Renal cortical epithelial cell (primary cell): ENCODE data around the gene BCL2. TPM values are rescaled to one million over a fixed set of nuclear protein-coding genes. Genes with fewer than 3 reads are reported as not detected.
A peak's percentile ranks its signal among the peaks of the same experiment; 100 is the strongest.

Experiments
- DNase-seq: peaks from one replicate; pipeline ENCODE4 v3.0.0-alpha.2; 2011; ENCODE audit warnings: low read depth
- total RNA-seq: library from RNA; depleted of rRNA; stranded (reverse); fragments of >200 nt; gene quantifications from 2 replicates; pipeline ENCODE4 v1.2.3, GENCODE V29; 2014

BCL2 gene
- total RNA-seq, 1 donor from 2014 or later = 30.2 TPM

DNA sequence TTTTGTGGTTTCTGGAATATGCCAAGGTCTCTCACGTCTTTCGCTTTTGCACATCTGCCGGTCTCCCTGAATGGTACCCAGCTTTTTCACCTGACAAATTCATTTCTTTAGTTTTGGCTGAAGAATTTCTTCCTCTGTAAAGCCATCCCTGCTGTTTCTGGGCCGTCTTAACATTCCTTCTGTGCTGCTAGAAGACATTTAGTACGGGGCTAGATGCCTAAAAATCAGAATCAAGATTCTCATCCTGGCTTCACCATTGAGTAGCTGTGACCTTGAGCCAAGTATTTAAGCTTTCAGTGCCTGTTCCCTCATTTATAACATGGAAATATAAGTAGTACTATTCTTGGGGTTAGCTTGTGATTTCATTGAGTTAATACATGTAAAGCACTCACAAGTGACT lies 6.4 kb upstream of the BCL2 start:
- DNase-seq = no peak

DNA sequence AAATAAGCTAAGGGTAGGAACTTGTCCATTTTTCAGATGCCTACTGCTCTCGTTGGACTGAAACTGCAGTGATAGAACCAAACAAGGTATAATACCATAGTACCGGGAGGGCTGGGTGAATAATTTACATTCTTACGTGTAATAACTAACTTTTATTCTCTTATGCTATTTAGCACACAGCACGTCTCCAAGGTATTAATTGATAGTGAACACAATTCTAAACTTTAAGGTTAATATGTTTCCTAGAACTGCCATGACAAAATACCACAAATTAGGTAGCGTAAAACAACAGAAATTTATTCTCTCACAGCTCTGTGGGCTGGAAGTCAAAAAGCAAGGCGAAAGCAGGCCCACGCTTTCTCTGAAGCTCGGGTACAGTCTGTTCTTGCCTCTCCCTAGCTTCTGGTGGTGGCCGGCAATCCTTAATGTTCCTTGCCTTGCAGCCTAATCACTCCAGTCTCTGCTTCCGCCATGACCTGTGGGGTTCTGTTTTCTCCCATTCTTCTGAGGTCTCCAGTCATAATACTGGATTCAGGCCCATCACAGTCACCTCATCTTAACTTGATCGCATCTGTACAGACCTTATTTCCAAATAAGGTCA lies 5.6 kb upstream of the BCL2 start:
- DNase-seq = peak; percentile 98

DNA sequence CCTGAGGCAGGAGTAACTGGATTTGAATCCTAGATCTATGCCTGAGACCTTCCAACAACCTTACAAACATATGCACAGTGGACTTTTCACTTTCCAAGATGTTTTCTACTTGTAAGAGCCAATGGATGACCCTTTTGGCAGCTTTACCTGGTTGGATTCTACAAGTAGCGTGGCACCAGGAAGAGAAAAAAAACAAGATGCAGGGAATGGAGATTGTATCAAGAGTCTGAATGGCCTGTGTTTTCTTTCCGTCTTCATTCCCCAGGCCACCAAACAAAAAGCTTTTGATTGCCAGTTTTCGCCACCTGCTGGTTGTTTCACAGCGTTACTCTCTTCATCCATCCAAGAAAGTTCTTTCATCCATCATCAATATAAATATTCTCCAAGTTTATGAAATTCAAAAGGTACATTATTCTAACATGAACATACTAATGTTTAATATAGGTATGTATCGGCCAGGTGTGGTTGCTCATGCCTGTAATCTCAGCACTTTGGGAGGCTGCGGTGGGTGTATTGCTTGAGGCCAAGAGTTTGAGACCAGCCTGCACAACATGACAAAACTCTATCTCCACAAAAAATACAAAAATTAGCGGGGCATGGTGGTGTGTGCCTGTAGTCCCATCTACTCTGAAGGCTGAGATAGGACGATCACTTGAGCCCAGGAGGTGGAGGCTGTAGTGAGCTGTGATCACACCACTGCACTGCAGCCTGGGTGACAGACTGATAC lies 3.5 kb upstream of the BCL2 start:
- peak; percentile 78 for DNase-seq

DNA sequence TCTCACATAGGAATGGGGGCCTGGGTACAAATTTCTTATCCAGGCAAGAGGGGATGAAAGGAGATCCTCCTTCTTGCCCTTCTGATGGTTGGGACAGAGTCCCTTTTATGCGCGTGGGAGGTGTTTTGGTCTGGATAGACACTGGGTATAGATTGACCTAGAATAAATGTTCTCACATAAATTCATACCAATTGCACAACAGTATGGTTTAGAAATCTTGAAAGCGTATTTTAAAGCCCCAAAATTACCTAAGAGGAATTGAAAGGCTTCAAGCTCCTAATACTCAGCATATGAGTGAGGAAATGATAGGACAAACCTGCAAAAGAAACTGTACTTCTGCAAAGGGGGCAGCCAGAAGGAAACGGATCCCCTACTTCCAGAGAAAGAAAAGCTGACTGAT lies 2.6 kb upstream of the BCL2 start:
- DNase-seq = no peak

DNA sequence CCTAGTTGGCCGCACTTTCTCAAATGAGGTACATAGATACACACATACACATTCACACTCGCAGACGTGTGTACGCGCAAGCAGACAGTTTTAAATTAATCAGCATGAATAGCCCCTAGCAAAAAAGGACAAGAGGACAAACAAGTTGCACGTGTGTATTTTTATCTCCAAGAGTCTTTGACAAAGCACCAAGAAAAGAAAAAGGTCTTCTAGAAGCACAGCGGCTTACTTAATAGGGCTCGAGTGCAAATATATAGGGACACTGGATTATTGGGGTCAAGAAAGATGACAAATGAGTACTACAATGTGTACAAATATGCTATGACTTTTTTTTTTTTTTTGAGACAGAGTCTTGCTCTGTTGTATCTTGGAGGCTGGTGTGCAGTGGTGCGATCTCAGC lies 1.7 kb upstream of the BCL2 start:
- no peak for DNase-seq

DNA sequence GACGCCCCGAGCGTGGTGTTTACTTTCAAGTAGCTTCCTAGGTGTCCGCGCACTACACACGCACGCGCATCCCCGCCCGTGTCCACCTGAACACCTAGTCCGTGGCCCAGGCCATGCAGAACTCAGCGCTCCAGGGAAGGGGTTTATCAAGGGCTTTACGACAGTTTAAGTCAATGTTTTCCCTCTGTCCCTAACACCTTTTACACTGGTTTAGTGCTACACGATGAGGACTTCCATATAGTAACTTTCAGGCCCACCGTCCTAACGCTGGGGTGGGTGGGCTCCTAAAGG lies 1.4 kb upstream of the BCL2 start:
- DNase-seq = no peak

DNA sequence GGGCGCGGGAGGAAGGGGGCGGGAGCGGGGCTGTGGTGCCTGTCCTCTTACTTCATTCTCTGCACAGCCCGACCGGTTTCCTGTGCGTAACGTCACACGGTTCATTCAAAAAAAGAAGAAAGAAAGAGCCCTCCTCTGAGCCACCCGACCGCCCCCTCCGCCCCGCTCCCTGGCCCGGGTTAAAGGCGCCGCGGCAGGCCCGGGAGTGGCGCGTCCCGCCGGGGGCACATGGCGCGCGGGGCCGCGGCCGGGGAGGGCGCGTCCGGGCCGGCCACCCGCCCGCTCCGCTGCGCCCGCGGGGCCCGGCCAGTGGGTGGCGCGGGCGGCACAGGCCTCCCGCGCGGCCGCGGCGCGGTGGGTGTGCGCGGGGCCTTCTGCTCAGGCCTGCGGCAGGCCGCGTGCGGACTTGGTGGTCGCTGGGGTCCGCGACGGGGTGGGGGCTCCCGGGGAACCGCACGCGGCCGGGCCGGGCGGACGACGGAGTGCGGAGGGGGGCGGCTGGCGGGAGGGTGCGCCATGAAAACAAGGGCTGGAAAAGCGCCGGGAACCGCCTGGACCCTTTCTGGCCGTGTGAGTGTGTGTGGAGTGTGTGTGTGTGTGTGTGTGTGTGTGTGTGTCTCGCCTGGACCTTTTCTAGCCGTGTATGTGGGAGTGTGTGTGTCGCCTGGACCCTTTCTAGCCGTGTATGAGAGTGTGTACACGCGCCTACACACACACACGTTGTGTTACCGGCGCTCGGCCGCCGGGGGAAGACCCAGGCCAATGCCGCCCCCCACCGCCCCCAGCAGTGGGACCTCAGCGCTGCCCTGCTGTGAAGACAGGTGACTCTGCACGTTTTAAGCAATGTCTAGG lies 780 bp upstream of the BCL2 start:
- peak; percentile 75 for DNase-seq

DNA sequence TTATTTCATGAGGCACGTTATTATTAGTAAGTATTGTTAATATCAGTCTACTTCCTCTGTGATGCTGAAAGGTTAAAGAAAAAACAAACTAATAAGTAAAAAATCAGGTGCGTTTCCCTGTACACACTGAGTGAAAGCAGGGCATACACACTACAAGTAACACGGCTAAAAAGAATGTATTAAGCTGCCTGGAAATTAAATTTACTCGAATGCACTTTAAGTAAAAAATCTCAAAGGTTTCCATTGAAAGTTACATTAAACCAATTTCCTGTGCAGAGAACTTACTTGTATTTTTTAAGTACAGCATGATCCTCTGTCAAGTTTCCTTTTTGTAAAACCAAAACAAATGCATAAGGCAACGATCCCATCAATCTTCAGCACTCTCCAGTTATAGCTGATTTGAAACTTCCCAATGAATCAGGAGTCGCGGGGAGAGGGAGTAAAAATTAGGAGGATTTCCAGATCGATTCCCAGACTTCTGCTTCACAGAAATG lies 633 bp downstream of the BCL2 start:
- DNase-seq = no peak

DNA sequence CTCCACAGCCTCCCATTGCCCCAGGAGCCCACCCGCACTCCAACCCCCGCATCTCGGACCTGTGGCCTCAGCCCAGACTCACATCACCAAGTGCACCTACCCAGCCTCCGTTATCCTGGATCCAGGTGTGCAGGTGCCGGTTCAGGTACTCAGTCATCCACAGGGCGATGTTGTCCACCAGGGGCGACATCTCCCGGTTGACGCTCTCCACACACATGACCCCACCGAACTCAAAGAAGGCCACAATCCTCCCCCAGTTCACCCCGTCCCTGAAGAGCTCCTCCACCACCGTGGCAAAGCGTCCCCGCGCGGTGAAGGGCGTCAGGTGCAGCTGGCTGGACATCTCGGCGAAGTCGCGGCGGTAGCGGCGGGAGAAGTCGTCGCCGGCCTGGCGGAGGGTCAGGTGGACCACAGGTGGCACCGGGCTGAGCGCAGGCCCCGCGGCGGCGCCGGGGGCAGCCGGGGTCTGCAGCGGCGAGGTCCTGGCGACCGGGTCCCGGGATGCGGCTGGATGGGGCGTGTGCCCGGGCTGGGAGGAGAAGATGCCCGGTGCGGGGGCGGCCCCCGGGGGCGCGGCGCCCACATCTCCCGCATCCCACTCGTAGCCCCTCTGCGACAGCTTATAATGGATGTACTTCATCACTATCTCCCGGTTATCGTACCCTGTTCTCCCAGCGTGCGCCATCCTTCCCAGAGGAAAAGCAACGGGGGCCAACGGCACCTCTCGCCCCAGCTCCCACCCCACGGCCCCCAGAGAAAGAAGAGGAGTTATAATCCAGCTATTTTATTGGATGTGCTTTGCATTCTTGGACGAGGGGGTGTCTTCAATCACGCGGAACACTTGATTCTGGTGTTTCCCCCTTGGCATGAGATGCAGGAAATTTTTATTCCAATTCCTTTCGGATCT lies 1.3 kb downstream of the BCL2 start:
- peak; percentile 61 for DNase-seq

DNA sequence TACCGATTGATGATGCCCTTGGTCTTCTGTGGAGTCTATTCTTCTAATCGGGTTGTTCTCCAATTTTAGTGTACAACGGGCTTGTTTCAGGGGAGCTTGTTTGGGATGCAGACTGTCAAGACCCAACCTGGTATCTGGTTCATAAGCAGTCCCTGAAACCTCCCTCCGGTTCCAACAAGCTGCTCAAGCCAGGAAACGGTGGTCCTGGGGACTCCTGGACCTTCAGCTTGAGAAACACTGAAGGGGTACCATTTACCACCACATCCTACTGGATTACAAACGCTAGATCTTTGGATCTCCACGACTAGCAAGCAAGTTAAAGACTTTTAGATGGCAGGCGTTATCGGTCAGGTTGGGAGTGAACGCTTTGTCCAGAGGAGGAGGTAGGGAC lies 2.0 kb downstream of the BCL2 start:
- DNase-seq = no peak

DNA sequence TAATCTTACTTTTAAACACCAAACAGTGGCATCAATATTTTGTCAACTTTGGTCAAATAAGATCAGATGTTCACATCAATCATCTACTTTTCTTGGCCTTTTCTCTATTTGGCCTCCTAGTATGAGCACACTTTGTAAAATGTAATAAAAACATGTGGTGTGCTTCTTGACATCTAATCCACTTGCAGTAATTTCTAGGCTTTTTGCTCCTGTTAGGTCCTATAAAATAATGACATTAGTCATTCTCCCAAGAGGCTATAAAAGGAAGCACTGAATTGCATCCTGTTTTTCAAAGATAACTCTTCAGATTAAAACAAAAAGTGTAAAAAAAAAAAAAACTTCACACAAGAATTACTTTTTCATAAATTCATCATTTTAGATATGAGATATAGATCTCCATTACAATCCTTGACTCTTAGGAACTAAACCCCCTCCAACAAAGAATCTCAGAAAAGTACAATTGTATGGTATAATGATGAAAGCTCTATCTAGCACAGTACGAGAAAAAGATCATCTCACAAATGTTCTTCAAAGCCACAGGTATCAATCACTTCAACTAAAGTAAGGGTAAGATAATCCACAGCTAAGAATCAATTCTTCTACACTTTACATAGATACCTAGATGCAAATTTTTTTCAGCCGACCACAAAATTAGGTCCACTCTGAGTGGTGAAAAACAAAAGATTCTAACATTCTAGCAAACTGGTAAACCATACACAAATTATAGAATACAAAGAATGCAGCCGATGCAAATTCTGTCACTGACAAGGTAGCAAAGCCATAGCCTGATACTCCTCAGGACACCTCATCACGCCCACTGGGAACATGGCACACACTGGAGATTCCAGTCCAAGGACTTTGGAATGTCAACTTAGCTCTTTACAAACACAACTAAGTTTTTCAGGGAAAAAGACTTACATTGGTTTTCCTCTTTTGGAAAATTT lies 2.7 kb downstream of the BCL2 start:
- DNase-seq = no peak

DNA sequence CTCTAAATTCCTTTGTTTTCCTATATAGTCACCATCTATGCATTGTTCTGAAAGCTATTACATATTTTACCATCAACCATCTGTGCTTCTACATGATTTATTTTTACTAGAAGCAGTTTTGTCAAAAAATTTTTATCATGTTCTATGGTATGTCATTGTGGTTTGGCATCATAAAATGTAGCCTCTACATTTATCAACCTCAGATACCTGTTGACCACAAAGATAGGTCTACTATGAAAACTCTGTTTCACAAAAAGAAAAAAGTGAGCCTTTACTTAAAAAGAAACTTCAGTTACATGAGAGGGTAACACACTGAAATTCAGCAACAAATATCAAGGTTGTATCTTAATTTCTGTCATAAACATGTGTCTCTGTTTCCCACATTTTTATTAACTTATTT lies 3.7 kb downstream of the BCL2 start:
- no peak for DNase-seq

DNA sequence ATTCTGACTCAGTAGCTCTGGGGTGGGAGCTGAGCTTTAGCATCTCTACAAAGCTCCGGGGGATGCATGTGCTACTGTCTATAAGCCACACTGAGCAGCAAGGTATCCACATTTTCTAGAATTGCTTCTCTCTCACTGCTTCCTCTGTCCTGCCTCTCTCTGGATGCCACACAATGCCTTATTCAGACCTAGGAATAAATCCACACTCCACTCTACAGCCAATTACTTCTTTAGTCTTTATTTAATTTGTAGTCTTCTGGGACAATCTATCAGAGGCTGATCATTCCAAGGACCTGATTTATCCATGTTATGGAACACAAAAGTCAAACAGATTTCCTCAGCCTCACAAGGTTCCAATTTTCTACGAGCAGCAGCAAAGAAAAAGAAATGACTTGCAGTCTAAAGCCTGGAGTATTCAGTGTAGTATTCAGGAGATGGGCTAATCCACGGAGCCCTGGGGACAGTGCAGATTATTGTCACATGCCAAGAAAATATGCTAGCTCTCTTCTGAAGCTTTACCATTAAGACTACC lies 4.4 kb downstream of the BCL2 start:
- DNase-seq = no peak

DNA sequence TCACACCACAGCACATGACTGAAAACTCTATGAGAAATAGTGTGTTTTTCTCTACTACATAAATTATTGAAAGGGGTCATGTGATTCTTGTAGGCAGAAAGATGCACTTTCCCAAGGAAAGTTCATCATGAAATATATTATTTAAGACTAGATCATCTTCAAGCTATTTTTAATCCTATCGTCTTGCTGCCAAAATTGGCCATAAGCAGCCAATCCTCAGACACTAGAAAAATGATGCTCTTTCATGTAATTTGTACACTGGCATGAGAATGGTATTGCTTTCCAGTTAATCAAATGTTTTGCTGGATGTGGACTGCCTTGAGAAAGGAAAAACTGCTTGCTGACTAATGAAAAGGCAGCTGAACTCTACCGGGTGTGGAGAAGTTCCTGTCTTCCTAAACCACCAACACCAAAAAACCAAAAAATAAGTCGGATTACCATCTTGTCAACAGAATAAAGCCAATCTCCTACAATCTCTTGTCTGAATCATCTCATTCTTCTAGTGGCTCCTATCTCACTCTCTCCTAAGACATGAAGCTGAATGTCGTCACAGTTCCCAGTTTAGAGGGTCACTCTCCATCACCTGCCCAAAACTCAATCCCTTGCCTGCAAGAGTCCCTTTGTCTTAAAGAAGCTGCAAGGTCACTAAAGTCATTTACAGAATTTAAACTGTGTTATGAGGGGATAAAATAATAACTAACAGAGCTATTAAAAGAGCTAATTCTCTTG lies 5.3 kb downstream of the BCL2 start:
- DNase-seq = no peak

DNA sequence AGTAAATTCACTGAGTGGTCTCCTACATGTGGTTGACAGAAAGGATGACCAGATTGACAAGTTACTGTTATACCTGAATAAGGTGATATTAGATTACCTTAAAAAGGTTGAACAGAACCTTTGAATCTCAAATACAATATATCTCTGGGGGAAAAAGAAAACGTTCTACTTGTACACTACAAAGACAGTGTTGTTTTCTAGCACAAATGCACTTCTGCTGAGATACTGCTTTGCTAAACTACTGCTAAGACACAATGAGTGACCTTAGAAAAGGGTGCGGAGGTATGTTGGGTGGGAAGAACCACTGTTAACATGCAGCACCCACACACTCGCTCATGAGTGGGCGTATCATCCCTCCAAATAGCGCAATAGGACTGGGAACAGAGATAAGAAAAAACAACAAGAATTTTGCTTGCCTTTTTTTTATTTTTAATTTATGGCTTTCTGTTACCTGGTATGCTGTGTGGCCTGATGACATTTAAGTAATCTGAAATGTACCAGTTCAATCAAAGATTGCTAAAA lies 6.1 kb downstream of the BCL2 start:
- no peak for DNase-seq

DNA sequence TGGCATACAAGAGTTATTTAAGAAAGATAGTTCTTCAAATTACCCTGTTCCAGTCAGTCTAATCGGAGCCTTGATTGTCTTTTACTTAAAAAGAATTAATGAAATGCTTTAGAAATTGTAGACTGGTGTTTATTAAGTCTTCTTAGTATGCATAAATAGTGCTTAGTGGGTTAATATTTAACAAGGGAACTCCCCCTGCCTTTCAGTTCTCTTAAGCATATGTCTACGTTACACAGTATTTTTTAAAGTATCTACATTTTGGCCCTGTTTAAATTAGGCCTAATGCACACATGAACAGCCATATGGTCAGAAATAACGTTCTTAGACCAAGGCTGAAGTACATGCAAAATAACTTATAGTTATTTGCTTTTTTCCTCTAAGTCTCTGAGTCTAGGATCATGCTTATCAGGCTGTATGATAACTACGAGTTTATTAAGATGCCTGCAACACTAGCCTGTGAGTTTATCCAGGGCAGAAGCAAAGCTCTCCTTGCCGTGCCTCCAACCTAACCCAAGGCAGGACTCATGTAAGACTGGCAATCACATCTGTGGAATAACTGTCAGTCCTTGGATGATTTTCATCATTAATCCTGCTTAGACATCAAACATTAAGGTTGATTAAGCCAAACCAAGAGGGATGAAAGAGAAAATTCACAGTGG lies 6.7 kb downstream of the BCL2 start:
- DNase-seq = peak; percentile 81

DNA sequence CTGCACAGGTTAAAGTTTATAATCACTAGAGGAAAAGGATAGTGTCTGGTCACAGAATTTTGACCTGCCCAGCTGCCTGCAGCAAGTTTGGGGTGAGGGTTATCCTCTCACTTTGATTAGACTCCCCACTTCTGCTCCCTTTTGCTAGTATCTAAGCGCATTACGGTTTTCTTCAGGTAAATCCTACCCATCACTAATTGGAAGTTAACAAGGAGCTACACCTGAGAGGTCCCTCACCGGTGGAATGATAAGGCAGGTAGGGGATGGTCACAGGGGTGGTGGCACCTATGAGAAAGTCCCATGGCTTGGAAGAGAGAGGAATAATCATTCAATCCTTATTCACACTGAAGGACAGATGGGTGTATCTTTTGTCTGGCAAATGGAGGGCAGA lies 7.6 kb downstream of the BCL2 start:
- no peak for DNase-seq

DNA sequence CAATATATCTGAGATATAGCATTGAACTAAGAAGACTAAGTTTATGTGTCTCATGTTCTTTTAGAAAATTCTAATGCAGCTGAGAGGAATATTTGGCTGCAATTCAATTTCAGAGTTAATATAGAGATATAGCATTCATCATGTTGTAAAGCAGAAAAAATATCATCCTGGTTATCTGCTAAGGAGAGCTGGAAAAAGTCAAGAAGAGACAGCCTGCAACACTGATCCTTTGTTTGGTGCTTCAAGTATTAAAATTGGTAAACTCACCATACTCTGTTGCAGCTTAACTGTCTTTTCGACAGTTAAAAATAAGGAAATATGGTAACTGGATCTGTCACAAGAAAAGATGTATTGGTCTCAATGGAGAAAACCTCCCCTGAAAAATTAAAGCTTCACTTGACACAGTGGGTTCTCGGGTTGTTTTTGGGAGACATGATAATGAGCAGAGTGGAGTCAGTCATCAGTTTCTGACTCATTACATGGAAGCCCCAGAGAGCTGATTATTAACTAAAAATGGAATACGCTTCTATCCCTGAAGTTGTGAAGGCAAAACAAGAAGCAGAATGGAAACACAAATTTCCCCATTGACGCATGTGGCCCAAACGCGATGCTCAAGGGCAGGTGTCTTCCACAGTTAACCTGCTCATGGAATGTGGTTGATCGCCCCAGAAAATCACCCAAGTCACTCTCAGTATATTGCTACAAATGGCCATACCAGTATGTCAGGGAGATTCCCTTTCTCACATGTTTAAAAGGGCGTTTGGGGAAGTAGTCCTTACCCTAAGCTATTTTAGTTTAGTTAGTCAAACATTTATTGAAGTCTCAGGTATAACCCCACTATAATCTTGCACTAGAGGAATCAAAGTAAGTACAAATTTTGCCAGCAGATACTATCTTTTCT lies 8.2 kb downstream of the BCL2 start:
- peak; percentile 86 for DNase-seq
